Right cardiac atrium (tissue), 5 donors: ENCODE data around the gene CXXC1. TPM values are rescaled to one million over a fixed set of nuclear protein-coding genes. Genes with fewer than 3 reads are reported as not detected.
A peak's percentile ranks its signal among the peaks of the same experiment; 100 is the strongest.

Experiments used
- ATAC-seq, 2 donors: fragments of 200-7000 bp; cut with Tn5 transposase; one replicate each; pipeline versions ENCODE4 v1.8.0 to v1.9.1; 2020; ENCODE audit warnings: moderate library complexity in 2 of 2, mild to moderate bottlenecking in 1 of 2
- DNase-seq, 3 donors: peaks; one replicate each; pipeline ENCODE4 v3.0.0-alpha.2; 2020
- H3K27ac ChIP-seq: one replicate; pipeline ENCODE4 v1.5.1; 2013; ENCODE audit warnings: mild to moderate bottlenecking, low read length, control low read depth, moderate library complexity
- H3K27me3 ChIP-seq: one replicate; pipeline ENCODE4 v1.6.1; 2013; ENCODE audit not compliant: control insufficient read depth, insufficient read depth
- H3K4me1 ChIP-seq: one replicate; pipeline ENCODE4 v1.6.1; 2013; ENCODE audit warnings: low read length; ENCODE audit not compliant: control insufficient read depth, insufficient read depth
- H3K4me3 ChIP-seq: one replicate; pipeline ENCODE4 v1.5.1; 2013; ENCODE audit warnings: low read length, control low read depth
- H3K9me3 ChIP-seq: one replicate; pipeline ENCODE4 v1.6.1; 2013; ENCODE audit warnings: low read length; ENCODE audit not compliant: control insufficient read depth
- WGBS: extraction: QIAGEN DNeasy Blood & Tissue Kit; methylation state at CpG from one replicate; pipeline ENCODE4 v1.1.7; 2013; 5-methylcytosine and 5-hydroxymethylcytosine counted together
- intact Hi-C, 4 donors: fragments of 100-400 bp; cut with DNase I; formaldehyde crosslinking; loops; one replicate each; pipeline versions ENCODE4 v1.11.0 to v1.14.0; 2022 to 2023
- polyA plus RNA-seq: library from polyadenylated mRNA; stranded (reverse); fragments of 200-250 nt; gene quantifications from one replicate; pipeline ENCODE4 v1.2.3, GENCODE V29; 2013
- total RNA-seq, 4 donors: library from RNA; stranded (reverse); fragmentation: NEBNext Ultra II Directional; extraction: Animal tissue kit (Norgen Biotek cat#: 25700); gene quantifications; one replicate each; pipeline ENCODE4 v1.2.1, GENCODE V29; 2021
- donor health status: healthy with polysubstance abuse.
- donor health status: DM: no; HTN: yes; CAD: no.
- donor health status: DM: no; HTN: no; CAD: no.
- donor health status: DM: no; HTN: yes; CAD: no; lungs with severe emphysema.
- donor health status: DM: yes; HTN: yes; CAD: no.

CXXC1 gene
- total and polyA plus RNA-seq, 5 donors, result 31.9 to 52.3 (median 37.3) TPM

GRCh38 chr18:50282521-50283335 is 4.8 kb downstream of the CXXC1 start:
- 94% methylated on average over 42 of the region's 42 CpGs for WGBS
- Histone ChIP-seq H3K27ac (no peak overlapping the region), H3K27me3 (no peaks in the 10 kb centered on the region), H3K9me3 (no peaks in the 10 kb centered on the region), H3K4me1 (peaks cover 6% of the 10 kb centered on the region), H3K4me3 (no peak overlapping the region)
- intact Hi-C loops, result no loop called here
- DNase-seq, result peak in 2 of 3 donors; percentile 71 to 74
- ATAC-seq, result no peak

- Histone ChIP-seq H3K27ac (peak overlapping the region; percentile 61), H3K4me1 (peaks cover 6% of the 10 kb centered on the region), H3K9me3 (no peaks in the 10 kb centered on the region), H3K27me3 (no peaks in the 10 kb centered on the region), H3K4me3 (peak overlapping the region; percentile 75)
- ATAC-seq (peak in 1 of 2 donors; percentile 6), DNase-seq (no peak)
- WGBS, result 32% methylated on average over 35 of the region's 35 CpGs
- intact Hi-C loops, result no loop called here
Observed at GRCh38 chr18:50281972-50282520, 5.4 kb downstream of the CXXC1 start.

- intact Hi-C loops, result no loop called here
Observed at GRCh38 chr18:50281295-50281971, 6.1 kb downstream of the CXXC1 start, which contains the start of gene MBD1. Gene MBD1 (minus strand): TSS chr18:50281523. CDS start chr18:50279992, 1,531 bp downstream.

GRCh38 chr18:50280707-50281294 is 6.7 kb downstream of the CXXC1 start:
- Histone ChIP-seq H3K9me3 (no peaks in the 10 kb centered on the region), H3K4me1 (peaks cover 6% of the 10 kb centered on the region), H3K27me3 (no peaks in the 10 kb centered on the region), H3K27ac (peak overlapping the region; percentile 82), H3K4me3 (peak overlapping the region; percentile 75)
- DNase-seq (no peak), ATAC-seq (no peak)
- intact Hi-C loops, result no loop called here
- WGBS, result 2% methylated on average over 16 of the region's 16 CpGs

More at GRCh38 chr18:50281295-50281971, 6.1 kb downstream of the CXXC1 start, which contains the start of gene MBD1:
- DNase-seq (peak; percentile 98 to 99 (median 99)), ATAC-seq (peak; percentile 96)
- peak within 1 kb of the TSS; percentile 75 for H3K4me3 ChIP-seq
- peak within 1 kb of the TSS; percentile 82 for H3K27ac ChIP-seq
- H3K27me3 ChIP-seq, result no peaks in the 10 kb centered on the region
- H3K4me1 ChIP-seq, result peaks cover 6% of the 10 kb centered on the region
- WGBS, result under 1% methylated on average over 63 of the region's 63 CpGs
- H3K9me3 ChIP-seq, result no peaks in the 10 kb centered on the region

- Histone ChIP-seq H3K4me3 (no peak overlapping the region), H3K27ac (no peak overlapping the region), H3K27me3 (no peaks in the 10 kb centered on the region), H3K4me1 (peaks cover 6% of the 10 kb centered on the region), H3K9me3 (no peaks in the 10 kb centered on the region)
- ATAC-seq, result no peak
- intact Hi-C loops, result no loop called here
- peak in 1 of 3 donors; percentile 27 for DNase-seq
- WGBS, result 97% methylated on average over 7 of the region's 7 CpGs
Observed at GRCh38 chr18:50279752-50280151, 7.7 kb downstream of the CXXC1 start.

- DNase-seq (no peak), ATAC-seq (no peak)
- Histone ChIP-seq H3K27ac (no peak overlapping the region), H3K4me3 (no peak overlapping the region), H3K9me3 (no peaks in the 10 kb centered on the region), H3K27me3 (no peaks in the 10 kb centered on the region), H3K4me1 (peaks cover 6% of the 10 kb centered on the region)
- intact Hi-C loops, result no loop called here
- 84% methylated on average over 6 of the region's 6 CpGs for WGBS
Observed at GRCh38 chr18:50277942-50278341, 9.6 kb downstream of the CXXC1 start.

GRCh38 chr18:50276452-50276851 is 11.0 kb downstream of the CXXC1 start:
- intact Hi-C loops, result no loop called here
- DNase-seq (no peak), ATAC-seq (no peak)
- H3K9me3 ChIP-seq, result no peaks in the 10 kb centered on the region
- H3K4me3 ChIP-seq, result no peak overlapping the region
- 84% methylated on average over 4 of the region's 4 CpGs for WGBS
- no peak overlapping the region for H3K27ac ChIP-seq
- no peaks in the 10 kb centered on the region for H3K27me3 ChIP-seq
- H3K4me1 ChIP-seq, result peaks cover 6% of the 10 kb centered on the region

GRCh38 chr18:50275503-50276036 is 11.9 kb downstream of the CXXC1 start:
- intact Hi-C loops, result no loop called here
- no peak overlapping the region for H3K4me3 ChIP-seq
- WGBS, result 96% methylated on average over 19 of the region's 19 CpGs
- no peak for ATAC-seq
- no peak overlapping the region for H3K27ac ChIP-seq
- no peaks in the 10 kb centered on the region for H3K9me3 ChIP-seq
- peaks cover 6% of the 10 kb centered on the region for H3K4me1 ChIP-seq
- peak in 2 of 3 donors; percentile 27 to 46 for DNase-seq
- H3K27me3 ChIP-seq, result no peaks in the 10 kb centered on the region

- H3K27ac ChIP-seq, result no peak overlapping the region
- peak in 1 of 3 donors; percentile 58 for DNase-seq
- H3K9me3 ChIP-seq, result no peaks in the 10 kb centered on the region
- peaks cover 2% of the 10 kb centered on the region for H3K4me1 ChIP-seq
- no peak for ATAC-seq
- no peak overlapping the region for H3K4me3 ChIP-seq
- H3K27me3 ChIP-seq, result no peaks in the 10 kb centered on the region
- intact Hi-C loops, result no loop called here
- 96% methylated on average over 10 of the region's 10 CpGs for WGBS
Observed at GRCh38 chr18:50274941-50275340, 12.6 kb downstream of the CXXC1 start.

- WGBS, result 96% methylated on average over 17 of the region's 17 CpGs
- no peaks in the 10 kb centered on the region for H3K4me1 ChIP-seq
- DNase-seq (peak in 1 of 3 donors; percentile 35), ATAC-seq (no peak)
- no peak overlapping the region for H3K27ac ChIP-seq
- intact Hi-C loops, result no loop called here
- no peaks in the 10 kb centered on the region for H3K9me3 ChIP-seq
- H3K4me3 ChIP-seq, result no peak overlapping the region
- no peaks in the 10 kb centered on the region for H3K27me3 ChIP-seq
Observed at GRCh38 chr18:50274044-50274442, 13.4 kb downstream of the CXXC1 start.
